Ishikawa (cell line): Measurements from ENCODE around the gene MLLT10.

Experiments
- CEBPB ChIP-seq: IDR thresholded peaks from 2 replicates; pipeline ENCODE4 v1.6.1; 2012
- CREB1 ChIP-seq: IDR thresholded peaks from 2 replicates; pipeline ENCODE4 v1.6.1; 2012; ENCODE audit warnings: low read depth
- EGR1 ChIP-seq: IDR thresholded peaks from 2 replicates; pipeline ENCODE4 v1.6.1; 2012
- EP300 ChIP-seq: IDR thresholded peaks from 2 replicates; pipeline ENCODE4 v1.6.1; 2012; ENCODE audit warnings: borderline replicate concordance
- FOXM1 ChIP-seq: IDR thresholded peaks from 2 replicates; pipeline ENCODE4 v1.6.1; 2012; ENCODE audit warnings: low read depth, borderline replicate concordance
- RAD21 ChIP-seq: IDR thresholded peaks from 2 replicates; pipeline ENCODE4 v1.6.1; 2012; ENCODE audit warnings: low read depth
- TAF1 ChIP-seq: IDR thresholded peaks from 2 replicates; pipeline ENCODE4 v1.6.1; 2012; ENCODE audit warnings: low read depth, mild to moderate bottlenecking
- TCF12 ChIP-seq: IDR thresholded peaks from 2 replicates; pipeline ENCODE4 v1.6.1; 2012; ENCODE audit warnings: low read depth
- TEAD4 ChIP-seq: IDR thresholded peaks from 2 replicates; pipeline ENCODE4 v1.6.1; 2012
- YY1 ChIP-seq: IDR thresholded peaks from 2 replicates; pipeline ENCODE4 v1.6.1; 2012; ENCODE audit warnings: low read depth
- ZBTB7A ChIP-seq: IDR thresholded peaks from 2 replicates; pipeline ENCODE4 v1.6.1; 2012; ENCODE audit warnings: low read depth
- TF ChIP-seq, protein P1 (sequence below): IDR thresholded peaks from 2 replicates; pipeline ENCODE4 v1.6.1; 2012; ENCODE audit warnings: low read depth, mild to moderate bottlenecking
- TF ChIP-seq, protein P2 (sequence below): IDR thresholded peaks from 2 replicates; pipeline ENCODE4 v1.6.1; 2012

DNA sequence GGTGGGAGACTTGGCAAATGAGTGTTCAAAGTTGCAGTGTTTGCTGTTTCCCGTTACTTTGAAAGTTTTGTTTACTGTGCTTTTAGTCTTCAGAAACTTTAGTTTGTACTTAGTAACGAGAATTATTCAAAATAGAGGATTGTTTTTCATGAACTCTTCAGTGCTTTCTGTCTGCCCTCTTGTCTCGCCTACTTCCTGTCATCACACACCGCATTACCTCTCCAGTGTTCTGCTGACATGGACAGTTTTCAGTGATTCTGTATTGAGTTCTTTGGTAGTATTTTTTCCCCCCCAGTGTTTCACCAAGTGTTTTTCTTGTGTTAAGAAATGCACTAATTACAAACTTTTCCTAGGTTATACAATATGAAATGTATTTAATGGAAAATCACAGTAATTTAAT, 207.0 kb downstream of the MLLT10 start:
- TF ChIP-seq, protein P1, sequence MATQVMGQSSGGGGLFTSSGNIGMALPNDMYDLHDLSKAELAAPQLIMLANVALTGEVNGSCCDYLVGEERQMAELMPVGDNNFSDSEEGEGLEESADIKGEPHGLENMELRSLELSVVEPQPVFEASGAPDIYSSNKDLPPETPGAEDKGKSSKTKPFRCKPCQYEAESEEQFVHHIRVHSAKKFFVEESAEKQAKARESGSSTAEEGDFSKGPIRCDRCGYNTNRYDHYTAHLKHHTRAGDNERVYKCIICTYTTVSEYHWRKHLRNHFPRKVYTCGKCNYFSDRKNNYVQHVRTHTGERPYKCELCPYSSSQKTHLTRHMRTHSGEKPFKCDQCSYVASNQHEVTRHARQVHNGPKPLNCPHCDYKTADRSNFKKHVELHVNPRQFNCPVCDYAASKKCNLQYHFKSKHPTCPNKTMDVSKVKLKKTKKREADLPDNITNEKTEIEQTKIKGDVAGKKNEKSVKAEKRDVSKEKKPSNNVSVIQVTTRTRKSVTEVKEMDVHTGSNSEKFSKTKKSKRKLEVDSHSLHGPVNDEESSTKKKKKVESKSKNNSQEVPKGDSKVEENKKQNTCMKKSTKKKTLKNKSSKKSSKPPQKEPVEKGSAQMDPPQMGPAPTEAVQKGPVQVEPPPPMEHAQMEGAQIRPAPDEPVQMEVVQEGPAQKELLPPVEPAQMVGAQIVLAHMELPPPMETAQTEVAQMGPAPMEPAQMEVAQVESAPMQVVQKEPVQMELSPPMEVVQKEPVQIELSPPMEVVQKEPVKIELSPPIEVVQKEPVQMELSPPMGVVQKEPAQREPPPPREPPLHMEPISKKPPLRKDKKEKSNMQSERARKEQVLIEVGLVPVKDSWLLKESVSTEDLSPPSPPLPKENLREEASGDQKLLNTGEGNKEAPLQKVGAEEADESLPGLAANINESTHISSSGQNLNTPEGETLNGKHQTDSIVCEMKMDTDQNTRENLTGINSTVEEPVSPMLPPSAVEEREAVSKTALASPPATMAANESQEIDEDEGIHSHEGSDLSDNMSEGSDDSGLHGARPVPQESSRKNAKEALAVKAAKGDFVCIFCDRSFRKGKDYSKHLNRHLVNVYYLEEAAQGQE = no peak
- TF ChIP-seq TCF12 (no peak), TAF1 (no peak), CREB1 (no peak), EP300 (no peak), YY1 (no peak), EGR1 (no peak), TEAD4 (no peak), ZBTB7A (no peak), RAD21 (no peak), FOXM1 (no peak), CEBPB (no peak)
- TF ChIP-seq, protein P2, sequence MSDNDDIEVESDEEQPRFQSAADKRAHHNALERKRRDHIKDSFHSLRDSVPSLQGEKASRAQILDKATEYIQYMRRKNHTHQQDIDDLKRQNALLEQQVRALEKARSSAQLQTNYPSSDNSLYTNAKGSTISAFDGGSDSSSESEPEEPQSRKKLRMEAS = no peak
